Neural progenitor cell (in vitro differentiated cells): ENCODE data around the gene CLCN2. TPM values are rescaled to one million over a fixed set of nuclear protein-coding genes. Genes with fewer than 3 reads are reported as not detected.
A peak's percentile ranks its signal among the peaks of the same experiment; 100 is the strongest.

Source experiments
- DNase-seq: peaks from one replicate; pipeline ENCODE4 v3.0.0-alpha.2; 2016; ENCODE audit warnings: low spot score
- H2AFZ ChIP-seq: fragments of 200-600 bp; sonication (generic); replicated peaks from 2 replicates; pipeline ENCODE4 v1.6.1; 2016; ENCODE audit warnings: antibody characterized with exemption
- H3F3A ChIP-seq: fragments of 200-600 bp; sonication (generic); 2 replicates; pipeline ENCODE4 v1.6.1; 2016; ENCODE audit warnings: antibody characterized with exemption, low read depth
- H3K27ac ChIP-seq: fragments of 200-600 bp; sonication (generic); 2 replicates; pipeline ENCODE4 v1.5.1; 2016; ENCODE audit warnings: mild to moderate bottlenecking
- H3K27me3 ChIP-seq: fragments of 200-600 bp; sonication (generic); 2 replicates; pipeline ENCODE4 v1.6.1; 2016; ENCODE audit warnings: mild to moderate bottlenecking, moderate library complexity
- H3K36me3 ChIP-seq: fragments of 200-600 bp; sonication (generic); 2 replicates; pipeline ENCODE4 v1.5.1; 2016
- H3K4me1 ChIP-seq: fragments of 200-600 bp; sonication (generic); 2 replicates; pipeline ENCODE4 v1.6.1; 2016; ENCODE audit warnings: mixed run types
- H3K4me2 ChIP-seq: fragments of 200-600 bp; sonication (generic); 2 replicates; pipeline ENCODE4 v1.6.1; 2016
- H3K4me3 ChIP-seq: fragments of 200-600 bp; sonication (generic); 2 replicates; pipeline ENCODE4 v1.5.1; 2016
- H3K79me2 ChIP-seq: fragments of 200-600 bp; sonication (generic); 2 replicates; pipeline ENCODE4 v1.6.1; 2016; ENCODE audit warnings: low read depth
- H3K9ac ChIP-seq: fragments of 200-600 bp; sonication (generic); 2 replicates; pipeline ENCODE4 v1.6.1; 2016
- H3K9me3 ChIP-seq: fragments of 200-600 bp; sonication (generic); 2 replicates; pipeline ENCODE4 v1.5.1; 2016; ENCODE audit warnings: low read depth
- H4K20me1 ChIP-seq: fragments of 200-600 bp; sonication (generic); 2 replicates; pipeline ENCODE4 v1.6.1; 2016; ENCODE audit warnings: low read depth
- H3K27ac Mint-ChIP-seq: 3 replicates; pipeline ENCODE4 v1.8.0; 2021; ENCODE audit warnings: mixed read lengths
- H3K27me3 Mint-ChIP-seq: 2 replicates; pipeline ENCODE4 v1.8.0; 2022; ENCODE audit warnings: low read depth, mild to moderate bottlenecking, inconsistent platforms, moderate library complexity, mixed read lengths; ENCODE audit not compliant: insufficient read depth
- H3K36me3 Mint-ChIP-seq: 3 replicates; pipeline ENCODE4 v1.8.0; 2021; ENCODE audit warnings: mixed read lengths
- H3K4me1 Mint-ChIP-seq: 3 replicates; pipeline ENCODE4 v1.8.0; 2021; ENCODE audit warnings: mixed read lengths
- H3K4me3 Mint-ChIP-seq: 3 replicates; pipeline ENCODE4 v1.8.0; 2021; ENCODE audit warnings: mild to moderate bottlenecking, moderate library complexity, mixed read lengths
- H3K9me3 Mint-ChIP-seq: 3 replicates; pipeline ENCODE4 v1.8.0; 2020; ENCODE audit warnings: mixed read lengths
- CTCF ChIP-seq: fragments of 200-600 bp; sonication (generic); IDR thresholded peaks from 2 replicates; pipeline ENCODE4 v1.5.1; 2017; ENCODE audit warnings: antibody characterized with exemption, mild to moderate bottlenecking
- EZH2 ChIP-seq: fragments of 200-600 bp; sonication (generic); IDR thresholded peaks from 2 replicates; pipeline ENCODE4 v1.6.1; 2017; ENCODE audit warnings: antibody characterized with exemption, mild to moderate bottlenecking, moderate library complexity
- EZH2phosphoT487 ChIP-seq: fragments of 200-600 bp; sonication (generic); IDR thresholded peaks from 2 replicates; pipeline ENCODE4 v1.6.1; 2017; ENCODE audit warnings: antibody characterized with exemption
- total RNA-seq: library from RNA; depleted of rRNA; stranded (reverse); fragments of >200 nt; gene quantifications from 2 replicates; pipeline ENCODE4 v1.2.3, GENCODE V29; 2015; ENCODE audit warnings: low replicate concordance

Gene CLCN2
- total RNA-seq, 1 donor from 2014 or later, result 16.5 TPM

- Mint-ChIP-seq H3K4me1 (peaks cover 31% of the 10 kb centered on the region), H3K9me3 (no peaks in the 10 kb centered on the region), H3K4me3 (no peak overlapping the region), H3K36me3 (peaks cover 35% of the 10 kb centered on the region), H3K27ac (no peak overlapping the region), H3K27me3 (peaks cover 17% of the 10 kb centered on the region)
- H2AFZ ChIP-seq, result no peak overlapping the region
- no peak overlapping the region for H3K4me3 ChIP-seq
- peaks cover 4% of the 10 kb centered on the region for H3K4me1 ChIP-seq
- H4K20me1 ChIP-seq, result peaks cover 42% of the 10 kb centered on the region
- no peak overlapping the region for H3K9ac ChIP-seq
- H3F3A ChIP-seq, result peaks cover 37% of the 10 kb centered on the region
- no peak overlapping the region for H3K4me2 ChIP-seq
- H3K9me3 ChIP-seq, result no peaks in the 10 kb centered on the region
- peaks cover 26% of the 10 kb centered on the region for H3K79me2 ChIP-seq
- no peak overlapping the region for H3K27ac ChIP-seq
- H3K27me3 ChIP-seq, result no peaks in the 10 kb centered on the region
- DNase-seq, result no peak
- no peak for TF ChIP-seq EZH2
- TF ChIP-seq EZH2phosphoT487, result no peak
- TF ChIP-seq CTCF, result no peak
- peaks cover 7% of the 10 kb centered on the region for H3K36me3 ChIP-seq
Measured at GRCh38 chr3:184368116-184368515, 6.7 kb upstream of the CLCN2 start.

DNA sequence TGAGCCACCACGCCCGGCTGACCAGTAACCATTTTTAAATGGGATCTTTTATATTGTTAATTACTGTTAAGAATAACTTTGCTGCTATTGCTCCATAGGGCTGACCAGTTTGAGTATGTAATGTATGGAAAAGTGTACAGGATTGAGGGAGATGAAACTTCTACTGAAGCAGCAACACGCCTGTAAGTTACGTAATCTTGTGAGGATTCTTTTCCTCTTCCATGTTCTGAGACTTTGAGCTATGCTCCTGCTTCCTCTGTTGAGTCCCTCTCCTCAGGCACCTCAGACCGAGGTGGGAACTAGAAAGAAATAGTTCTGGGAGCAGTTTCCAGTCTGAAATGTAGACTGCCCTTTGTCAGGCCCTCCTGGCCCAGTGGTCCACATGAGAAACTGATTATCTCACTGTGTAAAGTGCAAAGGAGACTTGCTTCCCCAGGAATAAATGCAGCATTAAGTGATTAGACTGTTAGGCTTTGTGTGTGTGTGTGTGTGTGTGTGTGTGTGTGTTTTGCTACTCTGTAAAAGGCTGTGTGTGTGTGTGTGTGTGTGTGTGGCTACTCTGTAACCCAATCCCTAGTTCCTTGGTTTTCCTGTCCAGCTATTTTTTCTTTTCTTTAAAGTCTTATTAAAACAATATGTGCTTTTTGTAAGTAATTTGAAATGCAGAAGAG lies 5.3 kb upstream of the CLCN2 start:
- Mint-ChIP-seq H3K4me1 (peaks cover 19% of the 10 kb centered on the region), H3K9me3 (no peaks in the 10 kb centered on the region), H3K36me3 (peaks cover 35% of the 10 kb centered on the region), H3K4me3 (peak overlapping the region; percentile 43), H3K27me3 (peaks cover 16% of the 10 kb centered on the region), H3K27ac (no peak overlapping the region)
- Histone ChIP-seq H3K9me3 (no peaks in the 10 kb centered on the region), H3K9ac (no peak overlapping the region), H3K4me3 (no peak overlapping the region), H4K20me1 (peaks cover 38% of the 10 kb centered on the region), H3K27me3 (no peaks in the 10 kb centered on the region), H3K36me3 (peaks cover 7% of the 10 kb centered on the region), H3K4me1 (peaks cover 4% of the 10 kb centered on the region), H3F3A (peaks cover 47% of the 10 kb centered on the region), H3K4me2 (no peak overlapping the region), H3K27ac (no peak overlapping the region), H2AFZ (no peak overlapping the region), H3K79me2 (peaks cover 33% of the 10 kb centered on the region)
- no peak for DNase-seq
- TF ChIP-seq EZH2phosphoT487 (no peak), CTCF (no peak), EZH2 (no peak)

DNA sequence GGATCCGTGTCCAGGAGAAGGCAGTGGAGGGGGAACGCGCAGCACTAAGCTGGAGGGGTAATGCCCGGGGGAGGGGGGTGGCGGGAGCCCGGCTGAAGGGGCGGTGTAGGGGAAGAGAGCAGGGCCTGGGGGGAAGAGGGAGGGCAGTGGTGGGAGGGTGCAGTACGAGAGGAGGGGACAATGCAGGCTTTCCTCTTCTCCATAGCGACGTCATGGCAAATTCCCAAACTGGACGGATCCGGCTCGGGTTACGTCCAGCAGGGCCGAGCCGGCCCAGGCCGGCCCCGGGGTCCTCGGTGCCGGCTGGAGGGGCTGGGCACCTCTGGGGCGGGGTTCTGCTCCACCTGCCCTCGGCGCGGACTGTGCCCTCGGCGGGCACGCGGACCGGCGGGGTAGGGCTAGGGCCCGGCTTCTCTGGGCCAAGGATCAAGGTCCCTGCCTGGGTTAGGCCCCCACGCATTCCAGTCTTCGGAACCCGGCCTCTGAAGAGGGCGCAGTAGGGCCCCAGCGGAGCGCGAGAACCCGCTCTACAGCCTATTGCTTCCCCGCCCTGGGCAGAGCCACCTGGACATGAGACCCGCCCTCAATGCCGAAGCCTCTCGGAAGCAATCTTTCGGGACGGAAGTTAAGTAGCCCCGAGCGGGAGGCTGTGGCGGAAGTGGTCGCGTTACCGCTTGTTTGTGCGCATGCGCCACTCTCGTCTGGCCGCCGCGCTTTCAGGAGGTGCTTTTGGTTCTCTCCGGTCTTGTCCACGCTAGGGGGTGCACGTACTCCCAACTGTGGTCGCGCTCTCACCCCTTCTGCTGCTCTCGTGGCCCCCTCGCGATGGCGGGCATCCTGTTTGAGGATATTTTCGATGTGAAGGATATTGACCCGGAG lies 1.5 kb upstream of the CLCN2 start:
- H3K4me3 Mint-ChIP-seq, result peak overlapping the region; percentile 99
- peaks cover 61% of the 10 kb centered on the region for H3K79me2 ChIP-seq
- H2AFZ ChIP-seq, result peak overlapping the region; percentile 20
- H3K36me3 Mint-ChIP-seq, result peaks cover 28% of the 10 kb centered on the region
- H3K9me3 Mint-ChIP-seq, result no peaks in the 10 kb centered on the region
- H3K27ac ChIP-seq, result peak overlapping the region; percentile 100
- H3K9me3 ChIP-seq, result no peaks in the 10 kb centered on the region
- peak overlapping the region; percentile 84 for H3K4me2 ChIP-seq
- H3K27me3 Mint-ChIP-seq, result peaks cover 15% of the 10 kb centered on the region
- H3K9ac ChIP-seq, result peak overlapping the region; percentile 87
- peak; percentile 99 for DNase-seq
- H3K36me3 ChIP-seq, result peaks cover 7% of the 10 kb centered on the region
- H3K4me3 ChIP-seq, result peak overlapping the region; percentile 86
- H3K4me1 ChIP-seq, result peaks cover 23% of the 10 kb centered on the region
- peaks cover 40% of the 10 kb centered on the region for H3F3A ChIP-seq
- H3K4me1 Mint-ChIP-seq, result peaks cover 33% of the 10 kb centered on the region
- no peaks in the 10 kb centered on the region for H3K27me3 ChIP-seq
- H4K20me1 ChIP-seq, result peaks cover 7% of the 10 kb centered on the region
- TF ChIP-seq EZH2phosphoT487 (no peak), EZH2 (no peak), CTCF (peak; percentile 57)
- peak overlapping the region; percentile 99 for H3K27ac Mint-ChIP-seq
